Measurements from ENCODE around the gene KLHL14.

GRCh38 chr18:32730068-32730467 lies 42.8 kb downstream of the KLHL14 start:
- TF ChIP-seq, protein P1, sequence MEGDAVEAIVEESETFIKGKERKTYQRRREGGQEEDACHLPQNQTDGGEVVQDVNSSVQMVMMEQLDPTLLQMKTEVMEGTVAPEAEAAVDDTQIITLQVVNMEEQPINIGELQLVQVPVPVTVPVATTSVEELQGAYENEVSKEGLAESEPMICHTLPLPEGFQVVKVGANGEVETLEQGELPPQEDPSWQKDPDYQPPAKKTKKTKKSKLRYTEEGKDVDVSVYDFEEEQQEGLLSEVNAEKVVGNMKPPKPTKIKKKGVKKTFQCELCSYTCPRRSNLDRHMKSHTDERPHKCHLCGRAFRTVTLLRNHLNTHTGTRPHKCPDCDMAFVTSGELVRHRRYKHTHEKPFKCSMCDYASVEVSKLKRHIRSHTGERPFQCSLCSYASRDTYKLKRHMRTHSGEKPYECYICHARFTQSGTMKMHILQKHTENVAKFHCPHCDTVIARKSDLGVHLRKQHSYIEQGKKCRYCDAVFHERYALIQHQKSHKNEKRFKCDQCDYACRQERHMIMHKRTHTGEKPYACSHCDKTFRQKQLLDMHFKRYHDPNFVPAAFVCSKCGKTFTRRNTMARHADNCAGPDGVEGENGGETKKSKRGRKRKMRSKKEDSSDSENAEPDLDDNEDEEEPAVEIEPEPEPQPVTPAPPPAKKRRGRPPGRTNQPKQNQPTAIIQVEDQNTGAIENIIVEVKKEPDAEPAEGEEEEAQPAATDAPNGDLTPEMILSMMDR (IDR thresholded peaks at IDR 0.05), result no peak
- no peak for TF ChIP-seq POLR2A (IDR thresholded peaks at IDR 0.05)
- no peak for TF ChIP-seq EP300 (IDR thresholded peaks at IDR 0.05)
- no peak for TF ChIP-seq POLR2AphosphoS5 (IDR thresholded peaks at IDR 0.05)
